ENCODE data around the gene UCK1. TPM values are rescaled to one million over a fixed set of nuclear protein-coding genes. Genes with fewer than 3 reads are reported as not detected.

UCK1 gene
- total and polyA plus RNA-seq, 10 of the 15 experiments (the other 5 are each of a cell fraction or from before 2014, with no cell fraction given): 0.31 to 27.0 (median 18.7) TPM

DNA sequence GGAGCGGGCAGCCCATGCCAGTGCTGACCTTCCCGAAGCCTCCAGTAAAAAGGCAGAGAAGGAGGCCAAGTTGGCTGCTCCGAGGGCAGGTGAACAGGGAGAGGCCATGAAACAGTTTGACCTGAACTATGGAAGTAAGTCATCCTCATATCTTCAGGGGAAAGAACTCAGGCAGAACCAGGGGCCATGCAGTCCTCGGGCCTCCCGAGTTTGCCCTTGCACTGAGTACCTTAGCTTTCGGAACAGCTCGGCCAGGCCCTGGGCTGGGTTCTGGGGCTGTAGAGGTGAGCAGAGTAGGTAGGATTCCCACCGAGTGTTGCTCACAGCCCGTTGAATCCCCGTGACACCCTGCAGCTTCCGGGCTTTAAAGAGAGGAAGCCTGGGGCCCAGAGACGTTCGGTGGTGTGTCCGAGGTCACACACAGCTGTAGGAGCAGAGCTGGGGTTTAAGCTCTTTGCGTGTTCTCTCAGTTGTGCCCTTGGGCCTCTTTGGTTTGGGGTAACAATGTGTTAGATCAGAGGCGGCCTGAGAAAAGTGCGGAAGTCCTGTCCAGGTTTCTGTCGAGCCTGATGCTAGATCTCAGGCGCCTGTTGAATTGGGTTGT, 53.1 kb downstream of the UCK1 start:
- no peaks in the 10 kb centered on the region for H3K79me2 ChIP-seq (ENCODE audit: control insufficient read depth, insufficient read depth, low read length)
- ChIA-PET POLR2A (no interaction called here), SMC1A (ENCODE audit: uncharacterized antibody, unreplicated experiment) (interaction anchor here (0.6 to 1.3 kb wide), 2 partner anchors 128 to 321 kb away, joined by 3 to 6 read pairs; no protein-coding TSS in a partner anchor), CTCF (interaction anchor here (1.2 to 1.9 kb wide), 2 partner anchors 81 to 106 kb away, joined by 4 to 5 read pairs; no protein-coding TSS in a partner anchor), RAD21 (ENCODE audit: unreplicated experiment) (no interaction called here)
- DNase-seq (ENCODE audit: low read depth, low spot score) (no peak), FAIRE-seq (no peak), ATAC-seq (no peak)
- no peaks in the 10 kb centered on the region for H3K4me1 ChIP-seq (ENCODE audit: control insufficient read depth, insufficient read depth, low read length)
- WGBS (ENCODE audit: insufficient coverage, insufficient replicate concordance, low lambda C conversion rate, missing lambda C conversion rate): 95% methylated on average over 19 of the region's 19 CpGs
- no peaks in the 10 kb centered on the region for H3K9me3 ChIP-seq (replicated peaks; ENCODE audit: control insufficient read depth, insufficient read depth, low read length)
- in situ Hi-C loops (cut with MboI) (no loop called here), intact Hi-C loops (cut with micrococcal nuclease; ENCODE audit: unreplicated experiment) (loop anchor here (1.0 kb wide), 1 partner anchor 128 kb away; no protein-coding TSS in a partner anchor)
- no peak overlapping the region for H3K9ac ChIP-seq (ENCODE audit: control insufficient read depth, insufficient read depth, low read length)
- no TSS peak for BruUV-seq (replicated peaks)
- H3K4me3 ChIP-seq: no peak overlapping the region
- no peak overlapping the region for H3K4me2 ChIP-seq (ENCODE audit: control insufficient read depth, insufficient read depth)
- peaks cover 48 to 74% of the 10 kb centered on the region in 2 experiments for H3K36me3 ChIP-seq (ENCODE audit: control insufficient read depth in 2 of 2, insufficient read depth in 2 of 2, low read length in 1 of 2)
- H4K20me1 ChIP-seq (ENCODE audit: control insufficient read depth, insufficient read depth): no peaks in the 10 kb centered on the region; the same call in 1 of the 2 replicates
- no peaks in the 10 kb centered on the region for H3K27me3 ChIP-seq (replicated peaks in 1 of 2; ENCODE audit: control insufficient read depth in 2 of 2, insufficient read depth in 2 of 2, low read length in 1 of 2)
- H2AFZ ChIP-seq (ENCODE audit: control insufficient read depth, low read depth, low read length): no peak overlapping the region
- peak; percentile 38; the same call in 1 of the 2 replicates for TF ChIP-seq POLR2A (IDR thresholded peaks at IDR 0.05; ENCODE audit: low read depth, low read length)
- TF ChIP-seq YBX1 (IDR thresholded peaks at IDR 0.05): no peak
- H3K27ac ChIP-seq (ENCODE audit: control insufficient read depth, insufficient read depth): no peak overlapping the region

DNA sequence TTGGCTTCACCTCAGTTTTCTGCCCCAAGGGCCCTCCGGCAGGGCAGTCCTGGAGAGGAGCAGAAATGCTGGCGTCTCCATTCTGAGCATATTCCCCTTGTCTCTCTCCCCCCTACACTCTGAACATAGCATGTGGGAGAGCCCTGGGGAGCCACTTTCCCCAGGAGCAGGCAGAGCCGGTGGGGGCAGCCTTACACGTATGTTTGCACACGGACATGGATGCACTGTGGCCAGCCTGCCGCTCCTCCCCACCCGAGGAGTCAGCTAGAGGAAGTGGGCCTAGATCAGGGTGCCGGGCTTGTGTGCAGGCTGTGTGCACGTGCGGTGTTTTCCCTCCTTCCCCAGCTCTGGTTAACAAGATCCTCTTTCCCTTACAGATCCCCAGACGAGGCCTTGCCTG, 53.7 kb downstream of the UCK1 start:
- H4K20me1 ChIP-seq (ENCODE audit: control insufficient read depth, insufficient read depth): no peaks in the 10 kb centered on the region; the same call in 1 of the 2 replicates
- FAIRE-seq: no peak

More for the DNA sequence above, 53.7 kb downstream of the UCK1 start:
- Histone ChIP-seq H3K9ac (ENCODE audit: control insufficient read depth, insufficient read depth, low read length) (no peak overlapping the region), H3K79me2 (ENCODE audit: control insufficient read depth, insufficient read depth, low read length) (no peaks in the 10 kb centered on the region), H3K4me2 (ENCODE audit: control insufficient read depth, insufficient read depth) (no peak overlapping the region), H3K4me1 (ENCODE audit: control insufficient read depth, insufficient read depth, low read length) (no peaks in the 10 kb centered on the region), H3K36me3 (ENCODE audit: control insufficient read depth in 2 of 2, insufficient read depth in 2 of 2, low read length in 1 of 2) (peaks cover 46 to 71% of the 10 kb centered on the region in 2 experiments), H3K27ac (ENCODE audit: control insufficient read depth, insufficient read depth) (no peak overlapping the region), H3K9me3 (replicated peaks; ENCODE audit: control insufficient read depth, insufficient read depth, low read length) (no peaks in the 10 kb centered on the region), H2AFZ (ENCODE audit: control insufficient read depth, low read depth, low read length) (no peak overlapping the region), H3K27me3 (replicated peaks in 1 of 2; ENCODE audit: control insufficient read depth in 2 of 2, insufficient read depth in 2 of 2, low read length in 1 of 2) (no peaks in the 10 kb centered on the region), H3K4me3 (no peak overlapping the region)
- BruUV-seq (replicated peaks): no TSS peak
- ChIA-PET SMC1A (ENCODE audit: uncharacterized antibody, unreplicated experiment) (interaction anchor here (0.6 to 1.3 kb wide), 2 partner anchors 128 to 320 kb away, joined by 3 to 6 read pairs; no protein-coding TSS in a partner anchor), CTCF (interaction anchor here (1.2 to 2.1 kb wide), 3 partner anchors 81 to 127 kb away, joined by 4 to 8 read pairs (median 5); no protein-coding TSS in a partner anchor), POLR2A (no interaction called here), RAD21 (ENCODE audit: unreplicated experiment) (no interaction called here)
- ATAC-seq (no peak), DNase-seq (ENCODE audit: low read depth, low spot score) (no peak)
- 81% methylated on average over 11 of the region's 11 CpGs for WGBS (ENCODE audit: insufficient coverage, insufficient replicate concordance, low lambda C conversion rate, missing lambda C conversion rate)
- 0 out of 2 replicates have a peak, but pooled peaks have one; percentile 3 for TF ChIP-seq POLR2A (IDR thresholded peaks at IDR 0.05; ENCODE audit: low read depth, low read length)
- TF ChIP-seq NR2C2 (IDR thresholded peaks at IDR 0.05; ENCODE audit: borderline replicate concordance, control insufficient read depth, insufficient read length, low read depth): no peak
- intact Hi-C loops (cut with micrococcal nuclease; ENCODE audit: unreplicated experiment): no loop called here
- in situ Hi-C loops (cut with MboI): no loop called here
